Hepatocyte (in vitro differentiated cells): ENCODE results near the gene MAPK11. TPM values are rescaled to one million over a fixed set of nuclear protein-coding genes. Genes with fewer than 3 reads are reported as not detected.

ENCODE experiments used
- DNase-seq: peaks from one replicate; pipeline ENCODE4 v3.0.0-alpha.2; 2016; ENCODE audit warnings: low spot score
- H2AFZ ChIP-seq: fragments of 200-600 bp; sonication (generic); 2 replicates; pipeline ENCODE4 v1.6.0; 2016; ENCODE audit warnings: antibody characterized with exemption, mild to moderate bottlenecking
- H3K27ac ChIP-seq: fragments of 200-600 bp; sonication (generic); 2 replicates; pipeline ENCODE4 v1.5.1; 2016; ENCODE audit warnings: mild to moderate bottlenecking
- H3K27me3 ChIP-seq: fragments of 200-600 bp; sonication (generic); 2 replicates; pipeline ENCODE4 v1.6.1; 2016
- H3K36me3 ChIP-seq: fragments of 200-600 bp; sonication (generic); replicated peaks from 2 replicates; pipeline ENCODE4 v1.5.1; 2016; ENCODE audit warnings: low read depth; ENCODE audit not compliant: insufficient read depth
- H3K4me1 ChIP-seq: fragments of 200-600 bp; sonication (generic); 2 replicates; pipeline ENCODE4 v1.5.1; 2016; ENCODE audit warnings: mild to moderate bottlenecking, moderate library complexity; ENCODE audit not compliant: insufficient read depth
- H3K4me2 ChIP-seq: fragments of 200-600 bp; sonication (generic); 2 replicates; pipeline ENCODE4 v1.6.0; 2016
- H3K4me3 ChIP-seq: fragments of 200-600 bp; sonication (generic); 2 replicates; pipeline ENCODE4 v1.5.1; 2016; ENCODE audit warnings: mild to moderate bottlenecking
- H3K79me2 ChIP-seq: fragments of 200-600 bp; sonication (generic); 2 replicates; pipeline ENCODE4 v1.6.0; 2017; ENCODE audit warnings: mild to moderate bottlenecking
- H3K9me2 ChIP-seq: fragments of 200-600 bp; sonication (generic); replicated peaks from 2 replicates; pipeline ENCODE4 v1.6.0; 2017; ENCODE audit warnings: mild to moderate bottlenecking; ENCODE audit not compliant: insufficient read depth
- H3K9me3 ChIP-seq: fragments of 200-600 bp; sonication (generic); 2 replicates; pipeline ENCODE4 v1.5.1; 2016; ENCODE audit warnings: low read depth, mild to moderate bottlenecking
- H4K20me1 ChIP-seq: fragments of 200-600 bp; sonication (generic); 2 replicates; pipeline ENCODE4 v1.6.0; 2016; ENCODE audit warnings: mild to moderate bottlenecking; ENCODE audit not compliant: insufficient read depth, poor library complexity, severe bottlenecking
- EZH2 ChIP-seq: fragments of 200-600 bp; sonication (generic); IDR thresholded peaks from 2 replicates; pipeline ENCODE4 v1.6.1; 2016; ENCODE audit warnings: antibody characterized with exemption, mild to moderate bottlenecking, borderline replicate concordance
- EZH2phosphoT487 ChIP-seq: fragments of 200-600 bp; sonication (generic); IDR thresholded peaks from one replicate; pipeline ENCODE4 v1.6.1; 2018; ENCODE audit warnings: antibody characterized with exemption, mild to moderate bottlenecking, low read depth, moderate library complexity; ENCODE audit not compliant: unreplicated experiment, severe bottlenecking
- WGBS: methylation state at CpG from one replicate; pipeline ENCODE4 v1.1.6; 2016; ENCODE audit warnings: low lambda C conversion rate; ENCODE audit errors: missing lambda C conversion rate; 5-methylcytosine and 5-hydroxymethylcytosine counted together
- polyA plus RNA-seq: library from polyadenylated mRNA; unstranded; fragments of >200 nt; fragmentation: Nextera tagmentation; extraction: Ambion mirVana; gene quantifications from 2 replicates; pipeline ENCODE4 v1.2.1, GENCODE V29; 2016
- total RNA-seq: library from RNA; depleted of rRNA; stranded (reverse); fragments of >200 nt; gene quantifications from 2 replicates; pipeline ENCODE4 v1.2.3, GENCODE V29; 2014
- TF ChIP-seq, protein P1 (sequence below): fragments of 200-600 bp; sonication (generic); IDR thresholded peaks from 2 replicates; pipeline ENCODE4 v1.5.1; 2016; ENCODE audit warnings: antibody characterized with exemption, mild to moderate bottlenecking; ENCODE audit not compliant: poor library complexity

Gene MAPK11
- total RNA-seq (1.4 and 2.3 TPM in 2 replicates), polyA plus RNA-seq (0.62 and 1.1 TPM in 2 replicates)

DNA sequence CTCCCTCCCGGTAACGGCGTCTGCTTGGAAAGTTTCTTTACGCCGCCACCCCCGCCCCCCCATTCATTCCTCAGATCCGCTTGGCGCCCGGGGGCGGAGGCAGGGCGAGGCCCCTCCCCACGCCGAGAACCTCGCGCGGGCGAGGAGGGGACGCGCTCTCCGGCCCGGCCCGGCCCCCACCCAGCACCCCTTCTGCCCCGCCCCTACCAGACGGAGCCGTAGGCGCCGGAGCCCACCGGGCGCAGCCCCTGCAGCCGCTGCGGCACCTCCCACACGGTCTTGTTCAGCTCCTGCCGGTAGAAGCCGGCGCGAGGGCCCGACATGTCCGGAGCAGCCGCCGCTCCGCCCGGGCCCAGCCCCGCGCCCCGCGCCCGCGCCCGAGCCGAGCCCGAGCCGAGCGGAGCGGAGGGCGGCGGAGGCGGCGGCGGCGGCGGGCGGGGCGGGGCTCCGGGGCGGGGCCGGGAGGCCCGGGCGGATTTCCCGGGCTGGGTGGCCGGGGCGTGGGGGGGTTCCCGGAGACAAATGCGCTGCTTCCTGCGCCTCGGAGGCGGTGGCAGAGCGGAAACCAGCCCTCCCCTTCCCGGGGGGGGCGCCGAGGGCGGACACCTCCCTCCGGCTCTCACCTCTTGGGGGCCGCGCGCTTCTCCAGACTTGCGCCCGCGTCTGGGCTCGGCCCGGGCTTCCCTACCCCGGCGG, at the start of gene MAPK11:
Gene MAPK11, minus strand, starts transcription at position 411 of the 696 bp plus-strand sequence. Its CDS starts 88 bp downstream, at position 323.
- WGBS: 1% methylated on average over 11 of the region's 92 CpGs
- Histone ChIP-seq H3K4me1 (peaks cover 34% of the 10 kb centered on the region), H3K9me3 (no peaks in the 10 kb centered on the region), H3K27me3 (peaks cover 28% of the 10 kb centered on the region), H3K27ac (no peak within 1 kb of the TSS), H3K36me3 (no peaks in the 10 kb centered on the region), H3K4me3 (peak within 1 kb of the TSS; percentile 29), H3K79me2 (no peaks in the 10 kb centered on the region), H3K4me2 (peak within 1 kb of the TSS; percentile 99), H4K20me1 (peaks cover under 1% of the 10 kb centered on the region), H2AFZ (peak within 1 kb of the TSS; percentile 45), H3K9me2 (no peaks in the 10 kb centered on the region)
- no peak for TF ChIP-seq EZH2
- TF ChIP-seq EZH2phosphoT487: no peak
- TF ChIP-seq, protein P1, sequence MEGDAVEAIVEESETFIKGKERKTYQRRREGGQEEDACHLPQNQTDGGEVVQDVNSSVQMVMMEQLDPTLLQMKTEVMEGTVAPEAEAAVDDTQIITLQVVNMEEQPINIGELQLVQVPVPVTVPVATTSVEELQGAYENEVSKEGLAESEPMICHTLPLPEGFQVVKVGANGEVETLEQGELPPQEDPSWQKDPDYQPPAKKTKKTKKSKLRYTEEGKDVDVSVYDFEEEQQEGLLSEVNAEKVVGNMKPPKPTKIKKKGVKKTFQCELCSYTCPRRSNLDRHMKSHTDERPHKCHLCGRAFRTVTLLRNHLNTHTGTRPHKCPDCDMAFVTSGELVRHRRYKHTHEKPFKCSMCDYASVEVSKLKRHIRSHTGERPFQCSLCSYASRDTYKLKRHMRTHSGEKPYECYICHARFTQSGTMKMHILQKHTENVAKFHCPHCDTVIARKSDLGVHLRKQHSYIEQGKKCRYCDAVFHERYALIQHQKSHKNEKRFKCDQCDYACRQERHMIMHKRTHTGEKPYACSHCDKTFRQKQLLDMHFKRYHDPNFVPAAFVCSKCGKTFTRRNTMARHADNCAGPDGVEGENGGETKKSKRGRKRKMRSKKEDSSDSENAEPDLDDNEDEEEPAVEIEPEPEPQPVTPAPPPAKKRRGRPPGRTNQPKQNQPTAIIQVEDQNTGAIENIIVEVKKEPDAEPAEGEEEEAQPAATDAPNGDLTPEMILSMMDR: no peak
- DNase-seq: peak; percentile 53

DNA sequence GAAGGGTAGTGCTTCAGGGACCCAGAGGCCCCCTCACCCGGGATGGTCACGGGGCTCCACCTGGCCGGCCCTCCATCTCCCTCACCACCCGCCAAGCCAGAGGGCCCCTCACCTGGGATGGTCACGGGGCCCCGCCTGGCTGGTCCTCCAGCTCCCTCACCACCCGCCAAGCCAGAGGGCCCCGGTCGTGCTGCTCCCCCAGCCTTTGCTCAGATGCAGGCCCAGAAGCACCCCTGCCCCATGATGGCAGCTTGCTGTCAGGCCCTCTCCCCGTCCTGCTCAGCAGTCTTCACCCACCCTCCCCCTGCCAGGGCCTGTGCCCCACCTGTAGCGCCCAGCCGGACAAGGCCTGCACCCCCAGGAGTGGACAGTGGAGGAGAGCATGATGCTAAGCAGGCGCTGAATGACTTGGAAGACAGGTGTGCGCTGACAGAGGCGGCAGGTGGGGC, 49.3 kb upstream of the MAPK11 start:
- Histone ChIP-seq H3K9me2 (no peaks in the 10 kb centered on the region), H3K4me1 (no peaks in the 10 kb centered on the region), H2AFZ (no peak overlapping the region), H4K20me1 (no peaks in the 10 kb centered on the region), H3K9me3 (no peaks in the 10 kb centered on the region), H3K4me2 (no peak overlapping the region), H3K36me3 (no peaks in the 10 kb centered on the region), H3K27me3 (no peaks in the 10 kb centered on the region), H3K4me3 (no peak overlapping the region), H3K79me2 (no peaks in the 10 kb centered on the region), H3K27ac (no peak overlapping the region)
- DNase-seq: no peak
- TF ChIP-seq, protein P1: no peak
- TF ChIP-seq EZH2 (no peak), EZH2phosphoT487 (no peak)
- 96% methylated on average over 12 of the region's 15 CpGs for WGBS

DNA sequence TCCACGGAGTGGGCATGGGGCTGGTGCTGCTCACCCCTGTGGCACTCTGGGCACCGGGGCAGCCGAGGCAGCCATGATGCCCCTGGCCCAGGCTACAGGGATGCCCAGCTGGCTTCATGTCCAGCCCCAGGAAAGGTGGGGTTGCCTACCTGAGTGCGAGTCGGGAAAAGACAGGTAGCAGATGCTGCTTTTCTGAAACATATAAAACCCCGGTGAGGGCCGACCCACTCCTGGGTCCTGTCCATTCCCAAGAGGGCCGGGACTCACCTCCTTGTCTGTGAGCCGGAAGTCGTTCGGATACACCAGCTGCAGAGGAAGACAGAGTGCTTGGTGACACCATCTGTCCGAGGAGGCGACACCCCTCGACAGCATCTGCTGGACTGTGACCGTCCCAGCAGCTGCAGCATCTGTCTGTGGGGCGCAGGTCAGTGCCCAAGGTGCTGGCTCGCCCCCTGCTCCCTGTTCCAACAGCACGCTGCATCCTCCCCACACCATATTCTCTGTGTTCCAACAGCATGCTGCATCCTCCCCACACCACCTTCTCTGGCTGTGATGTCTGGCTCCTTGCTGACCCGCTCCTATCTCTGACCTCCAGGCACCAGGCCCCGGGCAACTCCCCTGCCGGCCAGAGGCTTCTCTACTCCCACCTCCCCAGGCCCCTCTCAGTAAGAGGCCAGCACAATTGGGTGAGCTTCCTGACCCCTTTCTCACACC, 48.7 kb upstream of the MAPK11 start:
- no peaks in the 10 kb centered on the region for H3K27me3 ChIP-seq

More for the DNA sequence above, 48.7 kb upstream of the MAPK11 start:
- Histone ChIP-seq H3K4me3 (no peak overlapping the region), H4K20me1 (no peaks in the 10 kb centered on the region), H3K9me3 (no peaks in the 10 kb centered on the region), H3K27ac (no peak overlapping the region), H3K4me2 (no peak overlapping the region), H3K36me3 (no peaks in the 10 kb centered on the region), H2AFZ (no peak overlapping the region), H3K79me2 (no peaks in the 10 kb centered on the region), H3K9me2 (no peaks in the 10 kb centered on the region), H3K4me1 (no peaks in the 10 kb centered on the region)
- WGBS: 86% methylated on average over 20 of the region's 21 CpGs
- peak; percentile 3 for DNase-seq
- TF ChIP-seq, protein P1: no peak
- TF ChIP-seq EZH2phosphoT487 (no peak), EZH2 (no peak)
